NOMO-1 treated with dmso at 0.1 percent for 144 hours (cell line): ENCODE data around the gene SNX17.
"Not testable (repeated sequence)": the region's sequence is repeated elsewhere in the genome, so short reads cannot be mapped to it uniquely, and the experiment has no call there.

Source experiments
- DNase-seq: peaks from one replicate; lab custom pipeline; 2025; ENCODE audit not compliant: unreplicated experiment; lab: John Stamatoyannopoulos, UW

The SNX17 gene, protein sequence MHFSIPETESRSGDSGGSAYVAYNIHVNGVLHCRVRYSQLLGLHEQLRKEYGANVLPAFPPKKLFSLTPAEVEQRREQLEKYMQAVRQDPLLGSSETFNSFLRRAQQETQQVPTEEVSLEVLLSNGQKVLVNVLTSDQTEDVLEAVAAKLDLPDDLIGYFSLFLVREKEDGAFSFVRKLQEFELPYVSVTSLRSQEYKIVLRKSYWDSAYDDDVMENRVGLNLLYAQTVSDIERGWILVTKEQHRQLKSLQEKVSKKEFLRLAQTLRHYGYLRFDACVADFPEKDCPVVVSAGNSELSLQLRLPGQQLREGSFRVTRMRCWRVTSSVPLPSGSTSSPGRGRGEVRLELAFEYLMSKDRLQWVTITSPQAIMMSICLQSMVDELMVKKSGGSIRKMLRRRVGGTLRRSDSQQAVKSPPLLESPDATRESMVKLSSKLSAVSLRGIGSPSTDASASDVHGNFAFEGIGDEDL

DNA sequence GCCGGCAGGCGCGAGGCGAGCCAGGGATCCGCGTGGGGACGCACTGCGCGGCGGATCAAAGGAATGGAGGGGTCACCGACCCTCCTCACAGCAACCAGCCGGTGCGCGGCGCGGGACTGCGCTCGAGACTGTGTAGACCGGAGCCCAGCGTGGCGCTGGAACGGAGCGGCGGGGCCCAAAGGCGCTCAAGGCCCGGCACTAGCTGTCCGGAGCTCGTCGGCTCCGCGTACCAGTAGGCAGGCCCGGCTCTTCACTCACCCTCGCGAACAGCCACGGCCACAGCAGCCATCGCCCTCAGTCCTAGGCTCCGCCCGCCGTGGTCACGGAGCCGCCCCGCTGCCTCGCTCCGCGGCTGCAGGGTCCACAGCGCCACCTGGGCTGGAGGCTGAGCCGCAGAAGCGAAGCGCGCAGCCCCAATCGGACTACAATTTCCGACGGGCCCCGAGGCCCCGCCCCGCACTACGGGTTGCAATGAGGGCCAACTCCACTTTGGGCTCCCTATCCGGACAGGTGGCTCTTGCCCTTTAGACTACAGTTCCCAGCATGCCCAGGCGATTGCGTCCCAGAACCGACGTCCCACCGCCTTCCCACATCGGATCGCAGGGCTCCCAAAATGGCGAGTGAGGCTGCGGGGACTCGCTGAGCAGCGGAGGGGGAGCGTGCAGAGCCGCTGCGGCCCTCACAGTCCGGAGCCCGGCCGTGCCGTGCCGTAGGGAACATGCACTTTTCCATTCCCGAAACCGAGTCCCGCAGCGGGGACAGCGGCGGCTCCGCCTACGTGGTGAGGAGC lies at the start of gene SNX17, which contains the start of gene EIF2B4:
Gene SNX17 (plus strand): TSS at position 591 of the 790 bp plus-strand sequence. CDS start 128 bp downstream, at position 719.
Gene EIF2B4 (minus strand): TSS at position 313 of the 790 bp plus-strand sequence. CDS start 24 bp downstream, at position 289.
- peak; percentile 98 for DNase-seq

DNA sequence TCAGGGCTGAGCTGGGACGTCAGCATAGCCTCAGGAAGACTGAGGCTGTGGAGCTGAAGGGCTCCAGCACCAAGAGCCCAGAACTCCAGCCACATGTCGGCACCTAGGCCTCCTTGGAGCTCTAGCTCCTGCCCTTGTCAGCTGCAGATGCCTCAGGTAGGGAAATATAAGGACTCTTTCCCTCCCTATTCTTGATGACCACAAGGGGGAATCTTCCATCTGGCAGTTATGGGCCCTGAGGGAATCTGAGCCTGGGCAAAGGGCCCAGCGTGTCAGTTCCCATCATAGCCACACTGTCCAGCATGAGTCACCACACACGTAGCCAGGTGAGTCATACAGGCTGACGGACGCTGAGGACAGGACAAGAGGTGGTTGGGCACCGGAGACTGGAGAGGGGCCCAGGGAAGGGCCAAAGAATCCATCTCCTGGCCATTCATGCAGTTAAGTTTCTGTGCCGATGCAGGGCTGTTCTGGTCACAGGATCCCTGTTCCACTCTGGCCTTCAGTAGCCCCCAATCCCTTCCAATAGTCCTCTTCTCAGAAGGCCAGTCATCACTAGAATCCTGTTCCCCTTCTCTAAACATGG lies 49.4 kb upstream of the SNX17 start:
- no peak for DNase-seq

DNA sequence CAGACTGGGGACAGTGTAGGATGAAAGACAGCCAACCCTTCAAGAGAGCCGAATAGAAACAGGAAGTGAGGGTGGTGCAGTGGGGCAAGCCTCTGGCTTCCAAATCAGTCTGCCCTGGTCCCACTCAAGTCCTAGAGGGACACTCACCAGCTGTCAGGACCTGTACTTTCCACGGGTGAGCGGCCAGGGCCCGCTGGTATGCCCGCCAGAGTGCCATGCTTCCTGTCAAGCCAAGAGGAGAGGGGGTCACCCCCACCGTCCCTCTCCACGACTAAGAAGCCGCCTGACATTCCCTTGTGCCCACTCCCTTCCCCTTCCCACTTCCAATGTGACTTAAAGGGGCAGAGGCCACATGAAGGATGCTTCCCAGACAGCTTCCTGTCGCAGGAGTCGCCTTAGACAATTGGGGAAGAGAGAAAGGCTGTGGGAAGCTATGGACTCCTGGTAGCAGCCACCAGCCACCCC lies 48.1 kb upstream of the SNX17 start:
- DNase-seq, result peak; percentile 40

DNA sequence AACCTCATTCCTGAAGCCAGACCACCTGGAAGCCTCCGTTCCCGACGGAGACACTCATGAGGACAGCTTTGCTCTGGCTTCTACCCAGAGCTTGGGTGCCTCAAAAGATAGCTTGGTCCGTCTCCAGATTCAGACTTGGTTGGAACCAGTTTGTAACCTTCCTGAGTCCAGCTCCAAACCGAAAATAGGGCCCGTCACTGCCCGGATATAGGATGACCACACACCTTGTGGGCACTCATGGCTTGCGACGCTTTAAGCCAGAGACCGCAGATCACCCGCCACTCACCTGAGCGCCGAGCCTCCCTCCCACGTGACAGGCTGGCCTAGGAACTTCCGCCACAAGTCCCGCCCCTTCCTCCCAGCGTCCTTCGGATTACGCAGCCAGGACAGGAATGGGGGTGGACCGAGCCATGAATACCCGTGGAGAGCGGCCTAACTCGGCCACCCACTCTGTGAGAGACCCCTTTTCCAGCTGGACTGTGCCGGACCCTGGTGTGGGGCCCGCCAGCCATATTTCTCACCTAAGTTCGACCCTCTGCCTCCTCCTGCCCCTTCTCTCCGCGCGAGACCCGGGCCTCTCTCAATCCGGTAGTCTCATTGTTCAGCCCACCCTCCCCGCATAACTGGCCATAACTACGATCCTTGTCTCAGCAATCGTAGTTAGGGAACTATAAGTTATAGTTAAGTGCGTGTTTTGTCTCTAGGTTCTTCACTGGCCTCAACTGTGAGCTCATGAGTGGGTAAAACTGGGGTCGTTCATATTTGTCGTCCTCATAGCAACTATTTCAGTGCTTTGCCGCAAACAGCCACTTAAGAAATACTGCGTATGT lies 47.4 kb upstream of the SNX17 start, which contains the start of gene MPV17:
Gene MPV17 (minus strand): TSS at position 332 of the 830 bp plus-strand sequence. CDS start 580 bp downstream, outside the sequence.
- DNase-seq, result peak; percentile 82

DNA sequence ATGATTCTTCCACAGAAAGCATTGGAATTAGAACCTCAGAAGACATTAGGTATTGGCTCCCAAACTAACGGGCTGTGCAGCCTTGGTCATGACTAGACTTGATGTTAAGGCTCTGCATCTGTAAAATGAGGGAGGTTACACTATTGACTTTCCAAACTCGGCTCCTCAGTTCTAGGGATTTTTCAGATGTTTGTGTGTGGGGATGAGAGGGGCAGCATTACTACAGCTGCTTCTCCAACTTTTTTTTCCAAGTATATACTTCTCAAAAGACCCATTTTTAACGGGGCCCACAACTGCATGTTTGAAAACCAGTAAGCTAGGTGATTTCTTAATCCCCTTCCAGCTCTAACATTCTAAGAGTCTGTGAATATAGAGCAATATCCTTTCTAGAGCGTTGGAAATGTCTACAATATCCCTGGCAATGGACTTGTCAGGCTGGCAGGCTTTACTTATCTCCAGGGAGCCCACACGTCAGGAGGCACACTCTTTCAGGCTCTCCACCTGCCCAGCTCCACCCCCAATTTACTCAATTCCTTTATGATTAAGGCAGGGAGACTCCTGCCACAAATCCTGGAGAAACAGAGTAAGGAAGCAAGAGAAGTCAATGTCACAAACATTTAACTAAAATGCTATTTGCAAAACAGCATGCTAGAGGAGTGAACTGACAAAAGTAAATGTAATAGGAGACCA lies 46.7 kb upstream of the SNX17 start:
- no peak for DNase-seq

DNA sequence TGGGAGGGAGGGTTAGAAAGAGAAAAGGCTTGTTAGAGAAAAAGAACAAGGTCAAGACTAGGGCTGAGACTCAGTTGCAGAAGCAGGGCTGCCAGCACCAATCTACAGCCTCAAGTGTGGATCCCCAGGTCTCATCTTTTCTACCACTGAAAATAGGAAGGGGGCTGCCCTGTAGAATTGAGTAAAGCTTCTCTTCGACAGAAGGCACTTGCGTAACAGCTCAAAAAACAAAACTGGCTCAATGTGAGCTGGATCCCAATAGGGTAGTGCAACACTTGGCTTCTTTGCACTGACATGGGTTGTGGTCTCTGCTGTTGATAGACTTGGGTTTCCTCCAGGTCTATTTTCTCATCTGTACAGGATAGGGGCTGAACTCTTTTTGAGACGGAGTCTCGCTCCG lies 45.7 kb upstream of the SNX17 start:
- DNase-seq, result no peak

DNA sequence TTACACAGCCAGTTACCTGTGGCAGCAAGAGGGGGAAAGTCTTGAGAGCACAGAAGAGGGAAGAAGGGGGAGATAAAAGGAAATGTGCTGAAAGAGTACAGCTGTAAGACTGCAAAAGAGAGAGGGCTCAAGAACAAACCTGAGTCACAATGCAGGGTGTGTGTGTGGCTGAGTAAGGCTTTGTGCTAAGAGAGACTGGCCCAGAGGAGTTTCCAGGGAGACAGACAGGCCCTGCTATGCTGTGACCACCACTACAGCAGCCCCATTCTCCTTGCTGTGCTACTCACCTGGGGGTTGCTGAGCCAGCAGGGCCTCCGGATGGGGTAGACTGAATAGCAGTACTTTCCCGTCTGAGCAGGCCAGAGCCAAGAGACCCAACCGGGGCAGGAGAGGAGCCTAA lies 35.1 kb upstream of the SNX17 start:
- DNase-seq, result no peak

DNA sequence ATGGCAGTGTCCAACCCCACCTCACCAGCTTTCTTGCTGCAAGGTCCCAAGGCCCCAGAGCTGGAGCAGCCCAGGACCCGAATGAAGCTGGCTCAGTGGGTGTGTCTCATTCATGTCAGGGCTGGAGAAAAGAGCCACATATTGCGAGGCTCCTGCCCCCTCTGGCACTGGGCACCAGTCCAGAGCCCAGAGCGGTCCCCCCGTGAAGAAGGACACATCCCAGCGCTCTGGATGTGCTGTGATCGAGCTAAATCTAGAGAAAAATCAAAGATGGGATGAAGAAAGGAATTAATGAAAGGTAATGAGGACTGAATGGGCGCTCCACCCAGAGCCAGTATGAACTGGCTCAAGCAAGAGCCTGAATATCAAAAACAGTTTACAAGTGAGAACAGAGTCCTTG lies 34.2 kb upstream of the SNX17 start:
- no peak for DNase-seq

DNA sequence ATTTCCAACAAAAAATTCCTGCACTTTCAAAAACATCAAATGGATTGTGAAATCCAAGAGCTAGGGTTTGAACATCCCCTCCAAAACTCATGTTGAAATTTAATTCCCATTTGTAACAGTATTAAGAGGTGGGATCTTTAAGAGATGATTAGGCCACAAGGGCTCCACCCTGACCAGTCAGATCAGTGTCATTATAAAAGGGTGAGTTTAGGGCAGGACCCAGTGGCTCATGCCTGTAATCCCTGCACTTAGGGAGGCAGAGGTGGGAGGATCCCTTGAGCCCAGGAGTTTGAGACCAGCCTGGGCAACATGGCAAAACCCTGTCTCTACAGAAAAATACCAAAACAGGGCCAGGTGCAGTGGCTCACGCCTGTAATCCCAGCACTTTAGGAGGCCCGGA lies 22.8 kb upstream of the SNX17 start:
- no peak for DNase-seq

DNA sequence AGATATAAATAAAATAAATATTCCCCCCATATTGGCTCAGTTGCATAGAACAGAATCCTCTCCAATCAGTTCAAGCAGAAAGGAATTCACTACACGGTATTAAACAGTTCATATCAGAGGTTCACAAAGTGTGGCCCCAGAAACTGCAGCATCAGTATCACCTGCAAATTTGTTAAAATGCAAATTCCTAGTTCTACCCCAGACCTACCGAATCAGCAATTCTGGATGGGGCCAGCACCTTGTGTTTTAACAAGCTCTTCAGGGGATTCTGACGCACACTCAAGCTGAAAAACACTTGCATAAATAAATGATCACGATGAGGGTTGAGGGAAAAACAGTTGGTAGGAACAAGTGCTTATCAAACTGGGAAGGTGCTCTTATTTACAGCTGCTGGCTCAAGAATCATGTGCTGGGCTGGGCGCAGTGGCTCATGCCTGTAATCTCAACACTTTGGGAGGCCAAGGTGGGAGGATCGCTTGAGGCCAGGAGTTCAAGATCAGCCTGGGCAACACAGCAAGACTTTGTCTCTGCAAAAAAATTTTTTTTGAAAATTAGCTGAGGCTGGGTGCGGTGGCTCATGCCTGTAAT lies 20.2 kb upstream of the SNX17 start:
- DNase-seq, result no peak

DNA sequence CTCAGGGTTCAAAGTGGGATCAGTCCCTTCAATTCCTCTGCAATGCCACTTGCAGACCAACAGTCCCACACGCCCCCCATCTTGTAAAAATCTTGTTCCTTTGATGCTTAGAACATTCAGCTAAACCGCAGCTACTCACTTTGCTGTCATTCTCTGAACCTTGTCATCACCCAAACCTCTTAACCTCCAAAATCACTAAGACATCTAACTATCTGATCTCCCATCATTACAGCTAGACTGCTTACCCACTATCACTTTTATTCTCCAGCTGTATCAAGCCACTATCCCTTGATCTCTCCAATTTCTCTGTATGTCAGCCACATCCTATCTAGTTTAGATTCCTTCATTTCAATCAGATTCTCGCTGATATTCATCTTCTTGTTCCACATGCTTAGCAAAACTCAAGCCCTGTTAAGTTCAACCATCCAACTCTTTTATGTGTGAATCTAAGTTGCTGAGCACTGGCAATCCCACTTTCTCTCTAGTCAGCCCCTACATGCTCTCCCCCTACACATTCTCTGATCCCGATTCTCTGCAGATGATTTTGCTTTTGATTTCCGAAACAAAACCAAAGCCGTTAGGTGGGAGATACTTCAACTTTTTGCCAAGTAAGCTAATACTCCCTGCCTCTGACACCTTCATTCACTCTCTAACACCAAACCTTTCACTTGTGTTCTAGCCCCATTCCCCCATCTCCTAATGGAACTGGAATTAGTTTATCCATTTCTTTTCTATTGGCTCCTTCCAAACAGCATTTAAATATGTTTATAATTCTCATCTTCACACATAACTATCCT lies 18.4 kb upstream of the SNX17 start:
- DNase-seq, result no peak

DNA sequence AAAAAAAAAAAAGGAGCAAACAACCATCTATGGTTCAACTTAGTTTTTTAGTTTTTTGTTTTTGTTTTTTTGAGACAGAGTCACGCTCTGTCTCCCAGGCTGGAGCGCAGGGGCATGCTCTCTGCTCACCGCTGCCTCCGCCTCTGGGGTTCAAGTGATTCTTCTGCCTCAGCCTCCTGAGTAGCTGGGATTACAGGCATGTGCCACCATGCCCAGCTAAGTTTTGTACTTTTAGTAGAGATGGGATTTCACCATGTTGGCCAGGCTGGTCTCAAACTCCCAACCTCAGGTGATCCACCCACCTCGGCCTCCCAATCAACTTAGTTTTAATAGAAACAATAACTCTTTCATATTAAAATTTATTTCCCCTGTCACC lies 17.0 kb upstream of the SNX17 start:
- DNase-seq, result not testable (repeated sequence)

DNA sequence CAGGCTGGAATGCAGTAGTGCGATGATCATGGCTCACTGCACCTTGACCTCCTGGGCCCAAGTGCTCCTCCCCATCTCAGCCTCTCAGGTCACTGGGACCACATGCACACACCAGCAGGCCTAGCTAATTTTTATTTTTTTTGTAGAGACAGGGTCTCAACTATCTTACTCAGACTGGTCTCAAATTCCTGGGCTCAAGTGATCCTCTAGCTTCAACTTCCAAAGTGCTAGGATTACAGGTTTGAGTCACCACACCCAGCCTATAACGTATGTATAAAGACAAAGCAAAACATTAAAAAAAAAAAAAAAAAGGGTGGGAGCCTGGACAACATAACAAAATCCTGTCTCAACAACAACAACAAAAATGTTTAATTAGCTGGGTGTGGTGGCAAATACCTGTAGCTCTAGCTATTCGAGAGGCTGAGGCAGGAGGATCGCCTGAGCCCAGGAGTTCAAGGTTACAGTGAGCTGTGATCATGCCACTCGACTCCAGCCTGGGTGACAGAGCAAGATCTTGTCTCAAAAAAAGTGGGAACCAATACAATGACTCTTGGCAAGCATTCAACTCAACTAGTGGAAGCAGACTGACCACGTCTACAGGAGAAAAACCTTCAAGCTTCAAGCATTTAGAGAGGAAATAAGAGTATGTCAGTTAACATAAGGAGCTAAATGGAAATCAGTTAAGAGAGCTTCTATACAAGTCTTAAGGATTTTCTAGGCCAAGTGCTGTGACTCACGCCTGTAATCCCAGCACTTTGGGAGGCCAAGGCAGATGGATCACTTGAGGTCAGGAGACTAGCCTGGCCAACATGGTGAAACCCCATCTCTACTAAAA lies 16.4 kb upstream of the SNX17 start:
- DNase-seq, result no peak

DNA sequence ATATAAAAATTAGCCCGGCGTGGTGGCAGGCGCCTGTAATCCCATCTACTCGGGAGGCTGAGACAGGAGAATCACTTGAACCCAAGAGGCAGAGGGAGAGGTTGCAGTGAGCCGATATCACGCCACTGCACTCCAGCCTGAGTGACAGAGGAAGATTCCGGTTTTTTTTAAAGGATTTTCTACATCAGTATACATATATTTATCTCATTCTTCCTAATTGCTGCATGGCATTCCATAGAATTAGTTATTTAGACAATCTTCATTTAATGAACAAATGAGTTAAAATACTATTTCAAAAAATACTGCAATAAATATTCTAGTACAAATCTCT lies 15.9 kb upstream of the SNX17 start:
- DNase-seq, result no peak

DNA sequence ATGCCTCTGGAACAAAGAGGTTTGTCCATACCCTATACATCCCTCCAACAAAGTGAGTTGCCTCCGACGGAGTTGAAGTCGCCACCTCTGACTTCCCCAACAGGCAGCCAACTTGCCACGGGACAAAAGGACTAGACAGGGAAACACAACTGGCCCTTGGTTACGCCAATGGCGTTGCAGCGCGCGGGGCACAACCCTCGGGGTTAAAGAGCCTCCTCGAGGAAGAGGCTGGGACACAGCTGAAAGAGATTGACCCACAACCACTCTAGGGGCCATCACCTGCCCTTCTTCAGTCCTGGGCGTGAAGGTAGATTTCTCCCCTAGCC lies 14.4 kb upstream of the SNX17 start:
- DNase-seq, result peak; percentile 73

DNA sequence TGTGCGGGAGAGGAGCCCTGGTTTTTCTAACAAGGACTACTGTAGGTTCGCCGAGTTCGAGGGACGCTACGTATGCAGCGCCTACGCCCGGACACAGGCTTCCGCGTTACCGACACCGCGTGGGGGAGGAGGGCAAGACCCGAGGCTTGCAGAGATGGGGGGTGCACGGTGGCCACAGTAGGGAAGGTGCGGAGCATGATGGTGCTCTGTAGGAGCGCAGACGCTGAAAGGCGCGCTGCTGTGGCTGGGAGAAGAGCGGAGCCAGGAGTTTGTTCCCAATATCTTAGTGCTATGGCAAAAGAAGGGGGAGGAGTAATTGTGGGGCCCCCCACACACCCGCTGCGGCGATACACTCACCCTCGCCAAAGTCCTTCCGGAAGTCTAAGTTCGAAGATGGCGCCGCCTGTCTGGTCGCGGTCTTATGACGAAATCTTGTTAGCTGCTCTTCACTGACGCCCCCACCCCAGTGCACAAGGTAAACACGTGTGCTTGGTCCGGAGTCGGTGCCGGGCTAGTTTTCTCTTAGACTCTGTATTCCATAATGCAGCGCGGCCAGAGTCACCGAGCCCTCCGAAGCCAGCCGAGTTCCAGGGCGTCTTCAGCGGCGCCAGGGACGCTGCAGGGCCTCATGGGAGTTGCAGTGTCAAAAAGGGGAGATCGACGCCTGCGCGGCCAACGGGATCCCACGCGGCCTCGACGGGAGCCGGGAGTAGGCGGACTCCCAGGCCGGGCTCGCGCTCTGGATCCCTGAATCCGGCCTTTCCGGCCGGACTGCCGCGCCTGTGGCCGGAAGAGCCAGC lies 13.8 kb upstream of the SNX17 start, which contains the start of gene GTF3C2:
Gene GTF3C2 (minus strand): TSS at position 383 of the 800 bp plus-strand sequence. CDS start 13,210 bp downstream, outside the sequence.
- DNase-seq, result peak; percentile 91
